GM20431 (cell line): Measurements from ENCODE around the gene LSAMP.

Source experiments
- in situ Hi-C: fragments of 300-500 bp; cut with MseI, MboI; formaldehyde crosslinking; loops from one replicate; pipeline ENCODE4 v1.15.0; 2020; ENCODE audit warnings: low sequenced_read_pairs; ENCODE audit not compliant: unreplicated experiment

LSAMP gene

DNA sequence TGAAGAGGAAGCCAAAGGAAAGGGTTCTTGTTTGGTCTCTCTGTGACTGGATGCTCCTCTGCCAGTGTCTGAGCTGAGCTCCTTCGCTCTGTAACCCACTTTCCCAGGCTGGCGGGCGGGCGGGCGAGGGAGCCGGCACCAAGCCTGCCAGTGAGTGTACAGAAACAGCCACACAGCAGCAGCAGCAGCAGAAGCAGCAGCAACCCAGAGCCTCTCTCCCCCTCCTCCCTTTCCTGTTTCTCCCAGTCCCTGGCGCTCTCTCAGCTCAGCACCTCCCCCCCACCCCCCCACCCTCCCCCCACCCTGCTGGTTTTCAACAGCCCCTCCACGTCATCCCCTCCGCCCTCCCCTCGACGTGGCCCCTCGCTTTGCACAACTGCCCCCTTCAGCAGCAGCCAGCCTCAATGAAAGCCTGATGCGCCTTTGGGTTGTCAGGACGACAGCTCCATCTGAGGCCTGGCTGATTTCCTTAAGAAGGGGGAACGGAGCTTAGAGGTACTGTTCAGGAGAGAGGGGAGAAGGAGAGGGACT lies at the start of gene LSAMP:
TSS of gene LSAMP (minus strand) at position 177 of the 531 bp plus-strand sequence.
- in situ Hi-C loops, result no loop called here

DNA sequence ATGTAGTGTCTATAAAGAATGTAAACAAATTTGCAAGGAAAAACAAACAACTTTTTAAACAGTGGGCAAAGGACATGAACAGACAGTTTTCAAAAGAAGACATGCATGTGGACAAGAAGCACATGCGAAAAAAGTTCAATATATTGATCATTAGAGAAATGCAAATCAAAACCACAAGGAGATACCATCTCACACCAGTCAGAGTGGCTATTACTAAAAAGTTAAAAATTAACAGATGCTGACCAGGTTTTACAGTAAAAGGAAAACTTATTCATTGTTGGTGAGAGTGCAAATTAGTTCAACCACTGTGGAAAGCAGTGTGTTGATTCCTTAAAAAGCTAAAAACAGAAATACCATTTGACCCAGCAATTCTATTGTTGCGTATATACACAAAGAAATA lies 47.1 kb upstream of the LSAMP start:
- in situ Hi-C loops, result no loop called here

DNA sequence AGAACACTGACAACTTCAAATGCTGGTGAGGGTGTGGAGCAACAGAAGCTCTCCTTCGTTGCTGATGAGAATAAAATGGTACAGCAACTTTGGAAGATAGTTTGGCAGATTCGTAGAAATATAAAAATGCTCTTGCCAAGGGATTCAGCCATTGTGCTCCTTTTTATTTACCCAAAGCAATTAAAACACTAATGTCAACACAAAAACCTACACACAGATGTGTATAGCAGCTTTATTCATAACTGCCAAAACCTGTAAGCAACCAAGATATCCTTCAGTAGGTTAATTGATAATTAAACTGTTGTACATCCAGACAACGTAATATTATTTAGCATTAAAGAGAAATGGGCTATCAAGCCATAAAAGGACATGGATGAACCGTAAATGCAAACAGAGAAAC lies 37.8 kb upstream of the LSAMP start:
- in situ Hi-C loops, result no loop called here

DNA sequence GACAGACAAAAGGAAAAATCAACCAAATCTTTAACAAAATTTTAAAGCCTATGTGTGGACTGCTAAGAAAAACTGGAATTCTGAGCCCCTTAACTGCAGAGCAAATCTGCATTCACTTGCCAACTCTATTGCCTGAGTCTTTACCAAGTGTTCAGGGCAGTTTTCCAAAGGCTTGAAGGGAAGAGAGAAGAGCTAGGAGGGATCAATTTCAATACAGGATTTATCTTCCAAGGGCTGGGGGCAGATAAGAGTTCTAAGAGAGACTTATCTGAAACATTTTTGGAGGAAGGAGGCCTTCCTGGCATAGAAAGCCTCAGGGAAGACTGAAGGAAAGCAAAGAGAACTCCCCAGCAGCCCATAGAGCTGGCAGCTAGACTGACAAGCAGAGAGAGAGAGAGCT lies 31.4 kb upstream of the LSAMP start:
- in situ Hi-C loops, result no loop called here

DNA sequence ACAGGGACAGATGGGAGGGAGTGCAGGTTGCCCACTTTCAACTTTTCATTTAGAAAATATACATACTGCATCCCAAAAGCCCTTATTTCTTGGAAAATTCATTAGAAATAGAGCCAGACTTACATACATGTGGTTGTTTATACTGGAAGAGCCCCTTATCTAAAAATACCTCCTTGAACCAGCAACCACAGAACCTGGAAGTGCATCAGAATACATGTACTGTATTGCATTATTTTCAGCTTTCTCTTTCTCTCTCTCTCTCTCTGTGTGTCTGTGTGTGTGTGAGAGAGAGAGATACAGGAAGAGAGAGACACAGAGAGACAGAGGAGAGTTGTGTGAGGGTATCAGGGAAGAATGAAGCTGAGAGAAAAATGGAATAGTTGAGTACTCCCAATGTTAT lies 29.5 kb upstream of the LSAMP start:
- in situ Hi-C loops, result no loop called here

DNA sequence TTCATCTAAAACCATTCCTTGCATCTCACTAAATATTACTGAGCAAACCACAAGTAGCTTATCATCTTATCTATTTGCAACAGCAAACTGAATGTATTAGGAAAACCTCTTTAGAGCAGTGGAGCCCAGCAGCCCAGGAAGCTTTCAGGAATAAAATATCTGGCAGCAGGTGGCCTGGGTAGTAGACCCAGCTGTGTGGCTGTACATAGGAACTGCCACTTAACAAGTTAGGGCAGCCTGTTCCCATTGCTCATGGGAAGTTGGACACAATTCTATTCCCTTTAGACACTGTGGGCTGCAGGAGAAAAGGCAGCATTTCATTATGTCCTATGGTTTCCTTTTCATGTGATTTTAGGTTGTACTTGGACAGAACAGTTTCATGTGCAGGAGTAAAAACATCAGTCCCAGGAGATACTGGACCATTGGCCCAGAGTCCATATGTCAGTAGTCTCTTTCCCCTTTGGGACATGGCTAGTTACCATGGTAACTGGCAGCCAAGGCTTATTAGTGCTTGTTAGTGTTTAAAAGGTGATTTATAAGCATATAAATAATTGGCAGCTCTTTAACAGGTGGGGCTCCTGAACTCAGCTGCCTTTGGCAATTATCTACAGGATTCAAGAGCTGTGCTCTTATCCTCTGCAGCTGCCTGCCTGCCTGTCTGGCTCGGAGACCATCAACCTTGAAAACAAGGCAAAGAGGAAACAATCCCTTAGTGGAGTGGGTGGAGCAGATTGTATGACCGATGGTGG lies 28.9 kb upstream of the LSAMP start:
- in situ Hi-C loops, result no loop called here

DNA sequence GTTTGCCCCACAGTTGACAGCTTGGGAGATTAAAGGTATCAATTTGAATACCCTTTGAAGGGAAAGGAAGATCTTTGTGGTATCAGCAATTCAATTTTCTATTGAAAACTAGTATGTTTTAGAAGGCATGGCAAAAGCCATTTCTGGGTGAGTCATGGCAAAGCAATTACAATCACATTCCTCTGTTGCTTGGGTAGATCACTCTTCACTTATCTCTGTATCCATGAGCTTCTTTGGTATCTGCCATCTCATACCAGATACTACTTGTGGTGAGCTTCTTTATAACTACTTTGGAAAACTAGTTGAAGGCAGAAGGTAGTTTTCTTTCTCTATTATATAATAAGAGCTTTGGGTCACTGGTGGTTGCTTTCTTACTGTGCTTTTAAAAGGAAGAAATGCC lies 28.3 kb upstream of the LSAMP start:
- in situ Hi-C loops, result no loop called here

DNA sequence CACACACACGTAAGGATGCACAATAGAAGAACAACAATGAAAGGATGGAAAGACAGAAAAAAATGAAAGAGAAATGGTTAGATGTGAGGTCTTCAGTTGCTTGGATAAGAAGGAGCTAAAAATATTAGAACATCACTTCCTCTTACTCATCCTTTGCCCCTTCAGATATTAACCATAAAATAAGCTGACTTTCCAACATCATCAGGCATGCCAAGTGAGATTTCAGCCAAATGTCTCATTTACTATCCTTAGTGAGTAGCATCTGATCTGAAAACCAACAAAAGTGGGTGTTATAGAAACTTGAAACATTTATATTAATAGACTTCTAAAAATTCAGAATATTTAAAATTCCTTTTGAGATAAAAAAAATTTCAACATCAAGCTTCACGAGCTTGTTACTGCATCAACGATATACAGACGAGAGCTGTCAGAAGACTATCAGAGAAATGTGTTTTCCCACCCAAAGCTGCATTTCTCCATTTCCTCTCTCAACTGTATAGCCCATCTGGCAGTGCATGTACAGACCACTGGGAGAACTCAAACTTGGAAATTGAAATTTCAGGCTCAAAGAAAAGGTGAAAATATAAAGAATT lies 25.4 kb upstream of the LSAMP start:
- in situ Hi-C loops, result no loop called here

DNA sequence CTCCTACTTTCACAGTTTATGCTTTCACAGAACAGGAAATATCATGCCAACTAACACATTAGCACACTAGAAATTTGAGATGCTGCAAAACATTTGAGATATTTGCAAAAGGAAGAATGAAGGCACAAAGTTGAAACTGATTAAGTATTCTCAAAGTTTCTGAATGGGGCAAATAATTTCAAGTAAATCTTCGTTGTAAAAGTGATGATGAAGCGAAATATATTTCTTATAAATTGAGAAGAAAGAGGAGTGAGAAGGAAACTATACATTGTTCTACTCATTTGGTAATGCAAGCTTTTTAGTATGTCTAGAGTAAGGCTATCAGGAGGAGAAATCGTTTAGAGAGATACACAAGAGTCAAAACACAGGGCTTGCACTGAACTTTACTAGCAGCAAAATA lies 24.3 kb upstream of the LSAMP start:
- in situ Hi-C loops, result no loop called here

DNA sequence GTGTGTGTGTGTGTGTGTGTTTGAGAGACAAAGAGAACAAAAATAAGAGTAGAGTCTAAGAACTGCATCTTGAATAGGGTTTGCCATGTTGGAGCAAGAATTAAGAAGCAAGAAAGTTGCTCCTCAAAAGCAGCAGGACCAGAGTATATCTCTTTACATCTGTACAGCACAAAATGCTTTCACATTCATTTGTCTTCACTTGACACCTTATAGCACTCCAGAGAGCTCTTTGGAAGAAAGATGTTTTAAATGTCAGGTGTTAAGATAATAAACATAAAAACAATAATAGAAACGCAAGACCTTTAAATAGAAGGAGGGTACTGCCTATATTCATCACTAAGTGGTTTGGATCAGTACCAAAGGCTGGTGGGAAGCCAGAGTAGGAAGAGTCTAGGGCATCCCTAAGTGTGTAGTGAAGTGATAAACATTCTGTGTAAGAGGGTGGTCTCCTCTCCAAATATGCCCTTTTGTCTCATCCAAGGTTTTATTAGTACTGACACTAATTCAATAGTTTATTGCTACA lies 19.1 kb upstream of the LSAMP start:
- in situ Hi-C loops, result no loop called here

DNA sequence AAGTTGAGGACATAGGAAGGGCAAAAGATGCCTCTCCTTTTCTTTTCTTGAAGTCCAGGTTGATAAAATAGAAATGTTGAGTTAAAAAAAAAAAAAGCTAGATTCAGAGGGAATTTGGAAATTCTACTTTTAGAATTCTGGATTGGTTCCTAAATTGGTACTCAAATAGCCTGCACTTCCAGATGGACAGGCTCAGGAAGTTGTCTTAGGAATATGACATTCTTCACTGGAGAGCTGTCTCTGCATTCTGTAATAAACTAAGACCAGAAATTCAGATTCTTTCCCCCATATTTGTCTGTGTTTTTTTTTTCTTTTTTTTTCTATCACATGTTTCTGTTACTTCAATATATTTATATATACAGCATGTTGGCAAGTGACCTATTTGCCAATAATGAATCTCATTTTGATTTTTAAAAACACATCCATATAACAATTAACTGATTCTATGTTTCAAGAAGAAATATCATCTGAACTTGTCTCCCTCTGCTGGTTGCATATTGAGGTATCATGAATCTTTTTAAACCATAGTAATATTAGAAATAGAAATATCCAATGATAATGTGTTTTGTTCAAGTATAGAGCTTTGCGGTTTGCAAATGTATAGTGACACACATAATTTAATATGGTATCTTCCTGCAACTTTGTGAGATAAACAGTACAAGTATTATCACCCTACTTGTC lies 8.5 kb upstream of the LSAMP start:
- in situ Hi-C loops, result no loop called here

DNA sequence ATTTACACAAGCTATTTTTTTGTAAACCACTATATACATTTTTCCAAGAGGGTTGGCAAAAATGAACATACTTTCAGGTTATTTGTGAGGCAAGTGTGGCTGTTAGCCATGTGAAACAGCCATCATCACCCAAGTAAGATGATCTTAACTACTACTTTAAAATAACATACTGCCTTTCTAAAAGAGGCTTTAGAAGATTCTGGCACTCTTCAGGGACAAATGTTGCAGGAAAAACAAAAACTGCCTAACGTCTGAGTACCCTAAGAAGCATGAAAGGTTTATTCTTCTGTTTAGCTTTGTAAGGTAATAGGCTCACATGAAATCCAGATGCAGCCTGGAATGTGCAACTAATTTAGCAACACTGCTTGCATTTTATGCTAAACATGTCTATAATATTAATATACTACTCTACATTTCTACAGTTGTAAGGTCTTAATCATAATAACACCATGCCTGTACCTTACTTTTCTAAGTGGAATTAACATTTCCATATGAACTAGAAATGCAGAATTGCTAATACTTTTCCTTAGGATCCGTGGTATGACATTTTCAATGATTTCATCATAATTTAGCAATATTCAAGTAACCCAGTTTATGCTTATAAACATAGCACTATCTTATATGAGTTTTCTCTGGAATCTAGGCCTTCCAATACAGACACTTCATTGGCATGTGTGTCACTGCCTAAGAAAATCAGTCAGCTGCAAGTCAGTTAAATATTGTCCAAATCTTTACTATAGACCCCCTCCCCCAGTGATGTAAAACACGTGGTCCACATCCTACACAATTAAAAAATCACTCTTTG lies 4.5 kb upstream of the LSAMP start:
- in situ Hi-C loops, result no loop called here

DNA sequence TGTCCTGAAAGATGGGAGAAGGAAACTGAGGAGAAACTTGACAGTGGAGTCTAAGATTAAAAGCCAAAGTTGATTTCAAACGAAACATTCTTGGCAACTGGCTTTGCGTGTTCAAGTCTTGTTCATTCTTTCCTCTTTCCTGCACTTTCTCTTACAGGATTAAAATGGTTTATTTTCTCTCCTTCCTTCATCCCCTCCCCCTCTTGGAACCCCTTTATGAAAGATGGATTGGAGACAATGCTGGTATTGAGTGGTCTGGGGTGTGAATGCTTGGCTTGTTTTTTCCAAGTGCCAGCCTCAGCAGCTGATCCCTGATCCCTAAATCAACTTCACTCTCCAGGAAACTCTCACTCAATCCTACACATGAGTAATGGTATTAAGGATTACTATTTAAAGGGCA lies 703 bp upstream of the LSAMP start:
- in situ Hi-C loops, result no loop called here

DNA sequence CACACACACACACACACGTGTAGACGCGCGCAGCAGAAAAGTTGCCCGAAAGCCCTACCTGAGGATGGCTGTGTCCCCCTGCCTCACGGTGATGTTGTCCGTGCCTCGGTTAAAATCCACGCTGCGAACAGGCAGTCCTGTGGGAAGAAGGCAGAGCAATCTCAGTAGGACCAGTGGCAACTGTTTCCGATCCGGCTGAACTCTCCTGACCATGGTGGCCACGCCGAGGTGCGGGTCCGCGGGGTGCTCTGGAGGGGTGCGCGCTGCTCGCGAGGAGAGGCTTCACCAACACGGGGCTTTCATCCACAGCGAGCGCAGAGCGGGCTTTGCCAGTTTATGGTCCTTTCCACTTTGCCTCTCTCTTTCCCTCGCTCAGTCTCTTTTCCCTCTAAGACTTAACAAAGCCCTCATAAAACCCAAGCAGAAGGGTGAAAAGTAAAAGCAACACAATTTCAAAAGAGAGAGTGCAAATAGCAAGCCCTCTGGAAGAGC lies 422 bp downstream of the LSAMP start:
- in situ Hi-C loops, result no loop called here

DNA sequence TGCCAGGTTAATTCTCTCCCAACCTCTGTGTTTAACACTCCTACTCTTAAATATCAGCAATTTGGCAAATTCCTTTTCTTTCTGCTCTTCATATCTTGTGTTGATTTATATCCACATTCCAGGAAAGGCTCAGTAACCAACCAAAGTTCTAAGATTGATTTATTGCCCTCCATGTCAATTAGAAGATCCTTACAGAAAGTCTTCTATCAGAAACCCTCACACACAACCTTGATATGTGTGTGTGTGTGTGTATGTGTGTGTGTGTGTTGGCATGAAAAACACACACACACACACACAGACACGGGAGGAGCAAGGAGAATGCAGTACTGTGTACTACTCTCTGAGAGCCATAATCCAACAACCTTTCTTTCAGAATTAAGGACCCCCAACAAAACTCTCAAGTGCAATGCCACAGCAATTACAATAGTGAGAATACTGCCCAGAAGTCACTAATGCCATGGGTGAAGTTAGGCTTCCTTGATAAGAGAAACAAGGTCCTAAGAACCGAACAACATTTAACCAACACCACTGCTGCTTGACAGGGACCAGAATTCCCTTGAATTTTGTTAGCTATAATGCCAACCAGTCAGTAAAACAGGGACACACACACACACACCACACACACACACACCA lies 1.1 kb downstream of the LSAMP start:
- in situ Hi-C loops, result no loop called here

DNA sequence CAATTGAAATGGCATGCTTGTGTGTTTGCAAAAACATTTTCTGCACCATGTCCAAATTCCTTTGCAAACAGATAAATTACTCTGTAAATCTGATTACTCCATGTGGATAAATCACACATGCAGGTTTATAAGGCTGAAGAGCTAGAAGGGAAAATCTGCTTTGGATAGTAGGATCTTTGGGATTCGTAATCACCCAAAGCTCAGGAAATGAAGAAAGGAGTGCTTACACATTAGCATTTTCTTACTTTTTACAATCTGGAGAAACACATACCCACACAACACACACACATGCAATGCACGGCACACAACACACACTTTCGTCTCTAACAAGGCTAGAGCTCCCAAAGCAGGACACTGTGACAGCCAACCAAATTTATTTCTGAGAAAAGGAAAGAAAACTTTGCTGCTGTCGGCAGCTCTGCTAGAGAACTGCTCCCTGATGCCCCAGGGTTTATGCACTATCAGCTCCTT lies 2.1 kb downstream of the LSAMP start:
- in situ Hi-C loops, result no loop called here

DNA sequence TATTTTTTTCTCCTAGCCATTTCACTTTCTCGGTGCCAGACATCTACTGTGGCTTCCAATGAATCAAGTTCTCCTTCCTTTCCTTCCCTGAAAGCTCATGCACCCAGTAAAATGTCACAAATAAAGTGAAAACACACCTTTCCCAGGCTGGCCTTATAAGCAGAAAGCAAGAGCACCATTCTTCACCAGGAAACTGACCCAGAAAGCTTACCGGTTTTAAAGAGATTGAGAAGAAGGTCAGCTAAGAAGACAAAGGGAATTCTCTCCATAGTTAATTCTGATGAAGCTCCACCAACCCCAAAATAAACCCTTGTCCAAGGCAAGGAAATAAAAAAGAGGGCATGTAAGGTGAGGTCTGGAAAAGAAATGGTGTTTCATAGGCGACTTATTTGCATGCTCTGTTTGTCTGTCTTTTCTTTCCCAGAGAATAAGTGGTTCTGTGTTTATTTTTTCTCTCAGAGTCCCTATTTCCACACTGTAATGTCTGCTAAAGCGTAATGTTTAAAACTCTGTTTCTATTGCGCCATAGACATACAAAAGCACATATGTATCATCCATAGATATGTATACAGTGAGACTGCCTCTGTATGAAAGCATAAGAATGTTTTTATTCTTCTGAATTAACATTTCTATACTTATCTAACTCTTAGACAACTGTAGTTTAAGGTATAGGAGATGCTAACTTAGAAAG lies 2.8 kb downstream of the LSAMP start:
- in situ Hi-C loops, result no loop called here

DNA sequence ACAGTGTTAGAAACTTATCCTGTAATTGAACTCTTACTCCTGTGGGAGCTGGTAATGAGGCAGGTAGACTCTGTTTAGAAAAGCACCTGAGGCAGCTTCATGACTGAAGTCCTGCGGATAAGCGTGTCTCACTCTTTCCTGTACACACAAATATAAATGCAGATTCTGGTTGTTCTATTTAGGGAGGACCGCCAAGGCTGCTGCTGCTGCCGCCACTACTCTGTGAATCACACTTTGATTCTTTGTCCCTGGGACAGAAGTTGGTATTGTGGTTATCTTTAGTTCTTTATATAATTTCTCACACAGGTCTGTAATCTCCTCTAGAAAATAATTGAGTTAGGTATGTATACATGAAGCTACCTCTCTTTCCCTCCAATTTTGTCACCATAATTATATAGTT lies 3.6 kb downstream of the LSAMP start:
- in situ Hi-C loops, result no loop called here

DNA sequence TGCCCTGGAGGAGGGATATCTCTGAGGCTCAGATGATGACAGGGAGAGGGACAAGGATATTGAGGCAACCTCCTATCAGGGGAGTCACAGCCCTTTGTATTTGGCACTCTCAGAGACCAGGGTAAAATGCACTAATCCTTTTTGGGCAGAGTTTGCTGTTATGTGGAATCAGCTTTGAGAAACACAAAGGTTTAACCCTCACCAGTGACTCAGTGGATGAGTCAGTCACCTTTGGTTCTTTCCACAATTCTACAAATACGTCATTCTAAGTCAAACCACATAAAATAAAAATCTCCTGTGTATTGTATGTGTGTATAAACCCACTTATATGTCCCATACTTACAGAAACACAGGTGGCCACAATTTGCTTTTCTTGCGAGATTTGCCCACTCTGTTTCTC lies 5.1 kb downstream of the LSAMP start:
- in situ Hi-C loops, result no loop called here
